Measurements from ENCODE around the gene CFAP299.

DNA sequence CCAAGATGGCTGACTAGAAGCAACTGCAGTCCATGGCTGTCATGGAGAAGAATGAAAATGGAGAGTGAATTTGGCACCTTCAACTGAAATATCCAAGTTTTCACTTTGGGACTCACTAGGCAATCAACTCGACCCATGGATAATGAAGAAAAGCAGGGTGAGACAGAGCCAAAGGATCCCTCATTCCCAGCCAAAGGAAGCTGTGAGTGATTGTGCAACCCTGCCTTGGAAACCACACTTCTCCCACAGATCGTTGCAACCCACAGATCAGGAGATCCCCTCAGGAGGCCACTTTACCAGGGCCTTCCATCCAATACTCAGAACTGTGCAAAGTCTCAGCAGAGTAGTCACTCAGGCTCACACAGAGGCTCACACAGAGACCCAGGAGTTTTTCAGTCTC, 4.5 kb downstream of the CFAP299 start:
- TF ChIP-seq EP300 (IDR thresholded peaks at IDR 0.05): no peak
- TF ChIP-seq, protein P1, sequence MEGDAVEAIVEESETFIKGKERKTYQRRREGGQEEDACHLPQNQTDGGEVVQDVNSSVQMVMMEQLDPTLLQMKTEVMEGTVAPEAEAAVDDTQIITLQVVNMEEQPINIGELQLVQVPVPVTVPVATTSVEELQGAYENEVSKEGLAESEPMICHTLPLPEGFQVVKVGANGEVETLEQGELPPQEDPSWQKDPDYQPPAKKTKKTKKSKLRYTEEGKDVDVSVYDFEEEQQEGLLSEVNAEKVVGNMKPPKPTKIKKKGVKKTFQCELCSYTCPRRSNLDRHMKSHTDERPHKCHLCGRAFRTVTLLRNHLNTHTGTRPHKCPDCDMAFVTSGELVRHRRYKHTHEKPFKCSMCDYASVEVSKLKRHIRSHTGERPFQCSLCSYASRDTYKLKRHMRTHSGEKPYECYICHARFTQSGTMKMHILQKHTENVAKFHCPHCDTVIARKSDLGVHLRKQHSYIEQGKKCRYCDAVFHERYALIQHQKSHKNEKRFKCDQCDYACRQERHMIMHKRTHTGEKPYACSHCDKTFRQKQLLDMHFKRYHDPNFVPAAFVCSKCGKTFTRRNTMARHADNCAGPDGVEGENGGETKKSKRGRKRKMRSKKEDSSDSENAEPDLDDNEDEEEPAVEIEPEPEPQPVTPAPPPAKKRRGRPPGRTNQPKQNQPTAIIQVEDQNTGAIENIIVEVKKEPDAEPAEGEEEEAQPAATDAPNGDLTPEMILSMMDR (IDR thresholded peaks at IDR 0.05): no peak

Data from esophagus muscularis mucosa (tissue), 3 donors.